GM23248 (cell line): Measurements from ENCODE around the gene ZNF181. TPM values are rescaled to one million over a fixed set of nuclear protein-coding genes. Genes with fewer than 3 reads are reported as not detected.
"Not testable (repeated sequence)": the region's sequence is repeated elsewhere in the genome, so short reads cannot be mapped to it uniquely, and the experiment has no call there.

Source experiments
- DNase-seq: peaks from one replicate; pipeline ENCODE4 v3.0.0-alpha.2; 2015
- H2AFZ ChIP-seq: fragments of 200-600 bp; sonication (generic); 2 replicates; pipeline ENCODE4 v1.6.1; 2016; ENCODE audit warnings: antibody characterized with exemption
- H3F3A ChIP-seq: fragments of 200-600 bp; sonication (generic); 2 replicates; pipeline ENCODE4 v1.6.1; 2016; ENCODE audit warnings: mild to moderate bottlenecking, antibody characterized with exemption, mixed run types; ENCODE audit not compliant: insufficient read depth
- H3K27ac ChIP-seq: fragments of 200-600 bp; sonication (generic); 2 replicates; pipeline ENCODE4 v1.5.1; 2016; ENCODE audit warnings: mild to moderate bottlenecking
- H3K27me3 ChIP-seq: fragments of 200-600 bp; sonication (generic); replicated peaks from 2 replicates; pipeline ENCODE4 v1.6.1; 2016; ENCODE audit warnings: mild to moderate bottlenecking; ENCODE audit not compliant: insufficient read depth
- H3K36me3 ChIP-seq: fragments of 200-600 bp; sonication (generic); 2 replicates; pipeline ENCODE4 v1.6.1; 2016; ENCODE audit warnings: low read depth, mild to moderate bottlenecking
- H3K4me1 ChIP-seq: fragments of 200-600 bp; sonication (generic); 2 replicates; pipeline ENCODE4 v1.6.1; 2016; ENCODE audit warnings: mild to moderate bottlenecking; ENCODE audit not compliant: insufficient read depth
- H3K4me2 ChIP-seq: fragments of 200-600 bp; sonication (generic); one replicate; pipeline ENCODE4 v1.6.1; 2016; ENCODE audit warnings: mild to moderate bottlenecking; ENCODE audit not compliant: unreplicated experiment
- H3K4me3 ChIP-seq: fragments of 200-600 bp; sonication (generic); 2 replicates; pipeline ENCODE4 v1.5.1; 2016; ENCODE audit warnings: mild to moderate bottlenecking
- H3K79me2 ChIP-seq: fragments of 200-600 bp; sonication (generic); 2 replicates; pipeline ENCODE4 v1.6.1; 2016; ENCODE audit warnings: mild to moderate bottlenecking; ENCODE audit not compliant: insufficient read depth
- H3K9ac ChIP-seq: fragments of 200-600 bp; sonication (generic); 2 replicates; pipeline ENCODE4 v1.6.1; 2016; ENCODE audit warnings: mild to moderate bottlenecking
- H3K9me2 ChIP-seq: fragments of 200-600 bp; sonication (generic); 2 replicates; pipeline ENCODE4 v1.6.1; 2016; ENCODE audit warnings: mixed run types, mild to moderate bottlenecking, moderate library complexity; ENCODE audit not compliant: insufficient read depth
- H3K9me3 ChIP-seq: fragments of 200-600 bp; sonication (generic); one replicate; pipeline ENCODE4 v1.6.1; 2017; ENCODE audit warnings: low read depth
- H4K20me1 ChIP-seq: fragments of 200-600 bp; sonication (generic); 2 replicates; pipeline ENCODE4 v1.6.0; 2016; ENCODE audit not compliant: insufficient read depth
- EZH2 ChIP-seq: fragments of 200-600 bp; sonication (generic); IDR thresholded peaks from 2 replicates; pipeline ENCODE4 v1.6.1; 2018; ENCODE audit warnings: antibody characterized with exemption, mild to moderate bottlenecking; ENCODE audit not compliant: insufficient read depth, poor library complexity, severe bottlenecking
- EZH2phosphoT487 ChIP-seq: fragments of 200-600 bp; sonication (generic); IDR thresholded peaks from 2 replicates; pipeline ENCODE4 v1.6.1; 2018; ENCODE audit warnings: antibody characterized with exemption, moderate library complexity, mild to moderate bottlenecking, low read depth; ENCODE audit not compliant: insufficient read depth
- WGBS, 2 experiments: methylation state at CpG; one replicate each; pipeline ENCODE4 v1.1.6; 2015 to 2017; ENCODE audit warnings: low lambda C conversion rate in 2 of 2, low coverage in 1 of 2; ENCODE audit errors: missing lambda C conversion rate in 2 of 2; 5-methylcytosine and 5-hydroxymethylcytosine counted together
- in situ Hi-C: fragments of 300-500 bp; cut with MboI; formaldehyde crosslinking; loops from 2 replicates; pipeline ENCODE4 v1.15.0; 2020
- polyA plus RNA-seq: library from polyadenylated mRNA; unstranded; fragments of >200 nt; fragmentation: Nextera tagmentation; extraction: Ambion mirVana; gene quantifications from 2 replicates; pipeline ENCODE4 v1.2.1, GENCODE V29; 2016
- total RNA-seq: library from RNA; depleted of rRNA; stranded (reverse); fragments of >200 nt; shearing (Covaris generic); gene quantifications from 2 replicates; pipeline ENCODE4 v1.2.3, GENCODE V29; 2014; rRNA removed

The ZNF181 gene
- total RNA-seq (9.4 and 18.6 TPM in 2 replicates), polyA plus RNA-seq (11.0 and 12.5 TPM in 2 replicates)

DNA sequence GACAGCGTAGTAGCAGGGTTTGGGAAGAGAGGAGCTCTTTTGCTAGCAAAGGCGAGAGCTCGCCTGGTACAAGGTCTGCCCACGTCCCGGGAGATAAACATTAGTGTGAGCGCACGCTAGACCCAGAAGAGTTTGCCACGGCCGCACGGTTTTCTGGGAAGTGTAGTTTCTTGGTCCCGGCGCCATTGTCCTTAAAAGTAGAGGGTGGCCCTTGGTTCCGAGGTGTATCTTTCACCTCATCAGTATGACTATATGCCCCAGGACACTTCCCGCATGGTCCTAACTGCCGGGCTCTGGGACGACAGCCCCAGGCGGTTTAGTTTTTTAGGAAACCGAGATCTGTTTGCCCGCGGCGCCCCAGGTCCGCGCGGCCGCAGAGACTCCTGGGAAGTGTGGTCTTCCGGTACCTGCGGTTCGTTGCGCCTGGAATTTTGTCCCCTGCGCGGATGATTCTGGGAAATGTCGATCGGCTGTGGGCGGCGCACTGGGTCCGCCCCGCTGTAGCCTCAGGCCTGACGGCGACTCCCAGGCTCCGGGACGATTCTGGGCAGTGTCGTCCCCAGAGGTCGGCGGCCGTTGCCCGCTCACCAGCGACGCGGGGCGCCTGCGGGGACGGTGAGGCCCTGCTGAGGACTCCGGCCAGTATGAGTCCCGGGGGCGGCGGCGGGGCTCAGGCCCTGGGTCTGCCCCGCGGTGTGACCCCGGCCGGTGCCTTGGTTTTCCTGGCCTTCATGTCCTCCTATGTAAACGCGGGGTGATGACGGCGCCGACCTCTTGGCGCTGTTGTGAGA, at the start of gene ZNF181:
Gene ZNF181, plus strand, starts transcription at position 498 of the 791 bp plus-strand sequence. CDS start 795 bp downstream, outside the sequence.
- Histone ChIP-seq H3K9me2 (no peaks in the 10 kb centered on the region), H4K20me1 (no peaks in the 10 kb centered on the region), H2AFZ (peak within 1 kb of the TSS; percentile 91), H3K27ac (peak within 1 kb of the TSS; percentile 97), H3K4me3 (peak within 1 kb of the TSS; percentile 88), H3K9me3 (no peaks in the 10 kb centered on the region), H3K4me2 (peak within 1 kb of the TSS; percentile 88), H3K36me3 (peaks cover 11% of the 10 kb centered on the region), H3K4me1 (peaks cover 8% of the 10 kb centered on the region), H3K27me3 (no peaks in the 10 kb centered on the region), H3K79me2 (peaks cover 16% of the 10 kb centered on the region), H3K9ac (peak within 1 kb of the TSS; percentile 96), H3F3A (no peaks in the 10 kb centered on the region)
- in situ Hi-C loops, result no loop called here
- peak; percentile 97 for DNase-seq
- TF ChIP-seq EZH2 (no peak), EZH2phosphoT487 (no peak)
- 1 to 2% methylated on average over 41 to 65 of the region's 67 CpGs for WGBS, 2 experiments

DNA sequence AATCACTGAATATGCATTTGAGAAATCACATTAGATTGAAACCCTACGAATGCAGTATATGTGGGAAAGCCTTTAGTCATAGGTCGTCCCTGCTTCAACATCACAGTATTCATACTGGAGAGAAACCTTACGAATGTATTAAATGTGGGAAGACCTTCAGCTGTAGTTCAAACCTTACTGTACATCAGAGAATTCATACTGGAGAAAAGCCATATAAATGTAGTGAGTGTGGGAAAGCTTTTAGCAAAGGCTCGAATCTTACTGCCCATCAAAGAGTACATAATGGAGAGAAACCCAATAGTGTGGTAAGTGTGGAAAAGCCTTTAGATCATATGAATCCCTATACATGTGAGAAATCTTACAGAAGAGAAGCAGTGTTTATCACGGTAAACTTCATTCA, 48.8 kb upstream of the ZNF181 start:
- H3K4me2 ChIP-seq, H3K27ac ChIP-seq, H3K9ac ChIP-seq, H3K9me3 ChIP-seq, DNase-seq, H3K4me1 ChIP-seq, H3K4me3 ChIP-seq, H3K9me2 ChIP-seq, H3K27me3 ChIP-seq, H2AFZ ChIP-seq, H3K79me2 ChIP-seq, H4K20me1 ChIP-seq, in situ Hi-C loops: not testable (repeated sequence)
- Histone ChIP-seq H3K36me3 (peaks cover 54% of the 10 kb centered on the region), H3F3A (peaks cover 25% of the 10 kb centered on the region; the same call in 1 of the 2 replicates)
- whole genome bisulfite sequencing, 2 experiments, result 95 to 98% methylated on average over 5 of the region's 5 CpGs

DNA sequence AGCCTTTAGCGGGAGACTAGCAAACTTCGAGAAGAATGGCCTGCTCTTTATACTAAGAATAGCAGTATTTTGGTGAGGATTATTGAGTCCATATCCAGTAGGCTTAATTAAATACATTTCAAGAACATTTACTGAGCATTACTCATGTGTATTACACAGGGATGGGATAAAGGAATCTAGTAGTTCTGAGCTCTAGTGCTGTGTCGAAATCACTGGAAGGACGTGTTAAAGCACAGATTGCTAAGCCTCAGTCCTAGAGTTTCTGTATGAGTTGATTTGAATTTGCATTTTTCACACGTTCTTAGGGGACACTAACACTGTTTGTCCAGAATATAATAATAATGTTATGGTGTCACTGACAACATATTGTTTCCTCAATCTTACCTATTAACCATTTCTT, 47.6 kb upstream of the ZNF181 start:
- no peak for TF ChIP-seq EZH2
- no peak for TF ChIP-seq EZH2phosphoT487
- Histone ChIP-seq H3K36me3 (peaks cover 44% of the 10 kb centered on the region), H4K20me1 (no peaks in the 10 kb centered on the region), H3K27ac (no peak overlapping the region), H3K27me3 (no peaks in the 10 kb centered on the region), H3K9me2 (no peaks in the 10 kb centered on the region), H3K79me2 (no peaks in the 10 kb centered on the region), H3K9me3 (no peaks in the 10 kb centered on the region), H3K4me2 (no peak overlapping the region), H3K4me3 (no peak overlapping the region), H3K9ac (no peak overlapping the region), H2AFZ (no peak overlapping the region), H3F3A (peaks cover 25% of the 10 kb centered on the region; the same call in 1 of the 2 replicates), H3K4me1 (no peaks in the 10 kb centered on the region)
- in situ Hi-C loops, result no loop called here
- WGBS, 2 experiments, result 71 to 73% methylated on average over 5 of the region's 5 CpGs
- peak; percentile 33 for DNase-seq

DNA sequence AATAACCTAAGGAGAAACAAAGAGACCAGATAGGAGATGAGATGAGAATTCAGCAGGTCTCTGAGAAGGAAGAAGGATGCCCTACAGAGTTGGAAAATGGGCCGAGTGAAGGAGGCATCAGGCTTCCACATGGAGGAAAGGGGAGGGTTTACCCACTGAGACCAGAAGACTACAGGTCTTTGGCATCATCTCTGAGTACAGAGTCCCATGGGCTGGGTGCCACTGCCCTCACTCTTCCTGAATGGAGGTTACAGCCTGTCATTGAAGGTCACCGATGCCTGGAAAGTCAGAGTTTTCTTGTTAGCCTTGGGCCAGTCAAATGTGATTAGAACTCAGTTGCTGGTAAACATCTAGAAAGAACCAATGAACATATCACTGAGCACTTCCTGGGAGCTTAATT, 46.7 kb upstream of the ZNF181 start:
- DNase-seq, result no peak
- no peak overlapping the region for H3K4me3 ChIP-seq
- no peak overlapping the region for H3K4me2 ChIP-seq
- H2AFZ ChIP-seq, result no peak overlapping the region
- peaks cover 36% of the 10 kb centered on the region for H3K36me3 ChIP-seq
- no peaks in the 10 kb centered on the region for H3K4me1 ChIP-seq
- TF ChIP-seq EZH2 (no peak), EZH2phosphoT487 (no peak)
- no peaks in the 10 kb centered on the region for H3K79me2 ChIP-seq
- H3K9ac ChIP-seq, result no peak overlapping the region
- 65 to 88% methylated on average over 2 of the region's 2 CpGs for WGBS, 2 experiments
- H3K27ac ChIP-seq, result no peak overlapping the region
- in situ Hi-C loops, result no loop called here
- H3K9me2 ChIP-seq, result no peaks in the 10 kb centered on the region
- no peaks in the 10 kb centered on the region for H3K9me3 ChIP-seq
- no peaks in the 10 kb centered on the region for H3K27me3 ChIP-seq
- H3F3A ChIP-seq, result peaks cover 25% of the 10 kb centered on the region; the same call in 1 of the 2 replicates
- no peaks in the 10 kb centered on the region for H4K20me1 ChIP-seq
